Measurements from ENCODE around the gene PTPRU. TPM values are rescaled to one million over a fixed set of nuclear protein-coding genes. Genes with fewer than 3 reads are reported as not detected.

PTPRU gene
- total RNA-seq, 1 experiment from 2014 or later, result 45.5 TPM

- peaks cover 2% of the 10 kb centered on the region for H3K23me2 ChIP-seq (ENCODE audit: insufficient read length, low read depth, low read length, poor library complexity, severe bottlenecking)
- WGBS (ENCODE audit: extremely low coverage, insufficient read length, low lambda C conversion rate), result no CpG with 5 or more reads among the region's 8 CpGs
- peak overlapping the region; percentile 14 to 86; a peak in 4 of 5 replicates for H3K4me3 Mint-ChIP-seq
These were observed 48.1 kb downstream of the PTPRU start for GRCh38 chr1:29284286-29284960.

More at GRCh38 chr1:29284286-29284960, 48.1 kb downstream of the PTPRU start:
- no peak overlapping the region for H2BK120ac ChIP-seq (ENCODE audit: low read depth, low read length, poor library complexity, severe bottlenecking)
- H3T11ph ChIP-seq (ENCODE audit: low read length), result no peak overlapping the region
- no peak overlapping the region for H4K5ac ChIP-seq (ENCODE audit: insufficient read length, low read depth, low read length)
- no peak overlapping the region for H2AK5ac ChIP-seq (ENCODE audit: insufficient read length, low read length)
- no peak overlapping the region for H2BK20ac ChIP-seq (ENCODE audit: low read depth, low read length, poor library complexity, severe bottlenecking)
- Mint-ChIP-seq H3K9me3 (no peaks in the 10 kb centered on the region), H3K27ac (peak overlapping the region in 1 of 3 experiments; percentile 85; a peak in 1 of 7 replicates), H3K36me3 (ENCODE audit: insufficient read depth in 1 of 3, low read depth in 3 of 3) (peaks cover 2 to 18% (median 7%) of the 10 kb centered on the region in 3 experiments; a peak in 5 of 7 replicates), H3K4me1 (peaks cover 23 to 34% of the 10 kb centered on the region in 2 experiments), H3K27me3 (ENCODE audit: low read depth) (no peaks in the 10 kb centered on the region; the same call in 1 of the 2 replicates)
- H2BK12ac ChIP-seq (ENCODE audit: insufficient read length, low read depth, low read length), result no peak overlapping the region
- H3K4me2 ChIP-seq (ENCODE audit: insufficient read depth, insufficient read length, low read length), result peak overlapping the region; percentile 53
- no peak overlapping the region for H3K4ac ChIP-seq (ENCODE audit: low read depth, low read length)
- H4K8ac ChIP-seq (replicated peaks; ENCODE audit: insufficient read length, low read depth, low read length), result no peak overlapping the region
- no peaks in the 10 kb centered on the region for H3K9me3 ChIP-seq (ENCODE audit: control insufficient read depth, low read depth, low read length)
- no peak overlapping the region for H3K23ac ChIP-seq (ENCODE audit: insufficient read length, low read depth, low read length)
- no peak for TF ChIP-seq CTCF (conservative IDR thresholded peaks at IDR 0.05)
- no peaks in the 10 kb centered on the region for H3K27me3 ChIP-seq (ENCODE audit: insufficient read depth, low read length)
- no peak overlapping the region for H2AFZ ChIP-seq (ENCODE audit: low read length)
- no peak overlapping the region for H3K9ac ChIP-seq (ENCODE audit: extremely low read depth, insufficient read length, low read length)
- no peaks in the 10 kb centered on the region for H3K79me1 ChIP-seq (ENCODE audit: insufficient read depth, low read depth, low read length, poor library complexity, severe bottlenecking)
- DNase-seq, result no peak
- no peak overlapping the region for H3K18ac ChIP-seq (ENCODE audit: insufficient read length, low read depth, low read length)
- H3K27ac ChIP-seq (ENCODE audit: insufficient read length, low read depth, low read length), result no peak overlapping the region
- H3K4me1 ChIP-seq (ENCODE audit: insufficient read depth, low read length), result no peaks in the 10 kb centered on the region; the same call in 1 of the 2 replicates
- no peak overlapping the region for H3K56ac ChIP-seq (ENCODE audit: insufficient read length, low read depth, low read length)
- H4K91ac ChIP-seq (ENCODE audit: insufficient read length, low read depth, low read length), result no peak overlapping the region
- no peaks in the 10 kb centered on the region for H3K79me2 ChIP-seq (ENCODE audit: insufficient read depth, low read length)
- H2BK5ac ChIP-seq (ENCODE audit: insufficient read length, low read length), result no peak overlapping the region
- H2BK15ac ChIP-seq (ENCODE audit: low read depth, low read length), result no peak overlapping the region
- H3K14ac ChIP-seq (ENCODE audit: insufficient read depth, low read length), result no peak overlapping the region
- no peaks in the 10 kb centered on the region for H4K20me1 ChIP-seq (ENCODE audit: control insufficient read depth, insufficient read depth, insufficient read length)

Measured in H9 (cell line).